HAP-1 (cell line): ENCODE data around the gene OR6K2.

Source experiments
- DNase-seq, 2 experiments: peaks; one replicate each; pipeline ENCODE4 v3.0.0-alpha.2; 2016 to 2020; ENCODE audit warnings: low spot score in 2 of 2
- H3K27me3 ChIP-seq: fragments of 250-450 bp; sonication (Bioruptor Pico); 2 replicates; pipeline ENCODE4 v1.5.1; 2020; ENCODE audit warnings: low read depth, mild to moderate bottlenecking, moderate library complexity
- H3K36me3 ChIP-seq: fragments of 250-450 bp; sonication (Bioruptor Pico); replicated peaks from 2 replicates; pipeline ENCODE4 v1.5.1; 2020; ENCODE audit warnings: mild to moderate bottlenecking
- H3K4me1 ChIP-seq: fragments of 250-450 bp; sonication (Bioruptor Pico); 2 replicates; pipeline ENCODE4 v1.5.1; 2020; ENCODE audit warnings: mild to moderate bottlenecking
- H3K4me3 ChIP-seq: fragments of 250-450 bp; sonication (Bioruptor Pico); 2 replicates; pipeline ENCODE4 v1.5.1; 2020; ENCODE audit warnings: mild to moderate bottlenecking, moderate library complexity
- H3K9me3 ChIP-seq: fragments of 250-450 bp; sonication (Bioruptor Pico); 2 replicates; pipeline ENCODE4 v1.5.1; 2020; ENCODE audit warnings: mild to moderate bottlenecking, moderate library complexity
- in situ Hi-C: fragments of 300-500 bp; cut with MboI; formaldehyde crosslinking; loops from 3 replicates; pipeline ENCODE4 v1.14.3; 2020; ENCODE audit warnings: low sequenced_read_pairs, inconsistent platforms, mixed read lengths

The OR6K2 gene

DNA sequence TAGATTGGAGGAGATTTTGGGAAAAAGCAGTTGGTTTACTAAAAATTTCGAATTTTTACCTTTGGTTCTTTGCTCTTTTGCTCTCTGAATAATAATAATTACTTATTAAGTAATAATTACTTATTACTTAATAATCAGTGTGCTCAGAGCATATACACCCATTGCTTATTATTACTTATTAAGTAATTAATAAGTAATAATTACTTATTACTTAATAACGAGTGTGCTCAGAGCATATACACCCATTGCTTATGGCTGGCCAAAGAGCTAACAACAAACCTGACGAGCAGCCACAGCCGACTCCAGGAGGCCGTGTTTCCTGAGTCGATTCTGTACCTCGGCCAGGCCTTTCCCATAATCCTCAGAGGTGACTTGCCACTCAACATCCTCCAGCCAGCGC is 34.4 kb downstream of the OR6K2 start:
- no peak overlapping the region for H3K4me3 ChIP-seq
- no peaks in the 10 kb centered on the region for H3K36me3 ChIP-seq
- no peaks in the 10 kb centered on the region for H3K4me1 ChIP-seq
- no peaks in the 10 kb centered on the region for H3K9me3 ChIP-seq
- DNase-seq, result no peak
- in situ Hi-C loops, result no loop called here
- no peaks in the 10 kb centered on the region for H3K27me3 ChIP-seq

GRCh38 chr1:158654571-158654970 is 45.9 kb downstream of the OR6K2 start:
- Histone ChIP-seq H3K4me1 (no peaks in the 10 kb centered on the region), H3K36me3 (no peaks in the 10 kb centered on the region), H3K9me3 (no peaks in the 10 kb centered on the region), H3K27me3 (no peaks in the 10 kb centered on the region), H3K4me3 (no peak overlapping the region)
- in situ Hi-C loops, result no loop called here
- DNase-seq, result no peak

- no peaks in the 10 kb centered on the region for H3K27me3 ChIP-seq
- H3K9me3 ChIP-seq, result no peaks in the 10 kb centered on the region
- H3K4me1 ChIP-seq, result no peaks in the 10 kb centered on the region
- no peak overlapping the region for H3K4me3 ChIP-seq
- H3K36me3 ChIP-seq, result no peaks in the 10 kb centered on the region
- DNase-seq, result no peak
- in situ Hi-C loops, result no loop called here
Observed at GRCh38 chr1:158654086-158654485, 46.4 kb downstream of the OR6K2 start.

DNA sequence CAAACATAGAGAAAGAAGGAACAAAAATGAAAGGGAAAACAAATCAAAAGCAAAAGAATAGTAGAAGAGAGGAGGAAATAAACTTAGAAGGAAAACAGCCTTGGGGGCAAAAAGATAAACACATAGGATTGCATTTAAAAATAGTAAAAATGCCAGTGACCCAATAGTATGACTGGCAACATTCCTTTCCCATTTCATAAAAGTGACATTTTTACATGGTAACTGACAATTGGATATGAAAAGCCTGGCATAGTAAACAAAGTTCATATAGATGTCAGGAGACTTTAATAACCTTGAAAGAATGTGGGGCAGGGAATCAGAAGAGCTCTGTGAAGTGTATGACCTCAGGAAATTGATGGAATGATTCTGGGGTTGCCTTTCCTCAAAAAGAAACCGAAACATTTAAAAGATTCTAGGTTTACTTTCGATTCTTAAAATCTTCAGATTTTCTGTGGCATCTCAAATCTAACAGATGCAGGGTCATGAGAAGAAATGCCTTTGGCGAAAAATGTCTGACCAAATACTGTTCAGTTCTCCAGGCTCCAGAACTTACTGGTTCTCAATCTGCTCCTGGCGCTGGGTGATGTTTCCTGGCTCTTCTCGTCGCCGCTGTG is 47.6 kb downstream of the OR6K2 start:
- Histone ChIP-seq H3K9me3 (no peaks in the 10 kb centered on the region), H3K36me3 (no peaks in the 10 kb centered on the region), H3K27me3 (no peaks in the 10 kb centered on the region), H3K4me3 (no peak overlapping the region), H3K4me1 (no peaks in the 10 kb centered on the region)
- no peak for DNase-seq
- in situ Hi-C loops, result no loop called here
